Activated CD8-positive, alpha-beta memory T cell treated with anti-CD3 and anti-CD28 coated beads, Interleukin-2, amount 50 U/mL, for 4 hours (primary cell): ENCODE measurements around the gene DUOX2.
"Not testable (repeated sequence)": the region's sequence is repeated elsewhere in the genome, so short reads cannot be mapped to it uniquely, and the experiment has no call there.

ENCODE experiments used
- DNase-seq: peaks from one replicate; pipeline ENCODE4 v3.0.0-alpha.2; 2020

The DUOX2 gene

DNA sequence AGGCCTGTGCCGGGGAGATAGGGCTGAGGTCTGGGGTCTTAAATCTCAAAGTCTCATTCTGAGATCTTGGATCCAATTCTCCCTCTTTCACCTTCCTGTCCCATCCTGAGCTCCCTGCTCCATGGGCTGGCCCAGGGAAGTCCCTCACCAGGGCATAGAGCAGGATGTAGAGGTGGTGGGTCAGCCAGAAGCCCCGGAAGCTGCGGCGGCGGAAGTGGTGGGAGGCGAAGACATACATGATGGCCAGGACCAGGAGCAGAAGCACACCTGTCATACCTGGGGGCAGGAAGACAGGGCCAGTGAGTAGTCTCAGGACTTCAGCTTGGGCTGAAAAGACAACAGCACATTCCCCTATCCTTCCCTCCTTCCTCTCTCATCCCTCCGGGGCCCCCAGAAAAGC lies 16.5 kb downstream of the DUOX2 start:
- no peak for DNase-seq

DNA sequence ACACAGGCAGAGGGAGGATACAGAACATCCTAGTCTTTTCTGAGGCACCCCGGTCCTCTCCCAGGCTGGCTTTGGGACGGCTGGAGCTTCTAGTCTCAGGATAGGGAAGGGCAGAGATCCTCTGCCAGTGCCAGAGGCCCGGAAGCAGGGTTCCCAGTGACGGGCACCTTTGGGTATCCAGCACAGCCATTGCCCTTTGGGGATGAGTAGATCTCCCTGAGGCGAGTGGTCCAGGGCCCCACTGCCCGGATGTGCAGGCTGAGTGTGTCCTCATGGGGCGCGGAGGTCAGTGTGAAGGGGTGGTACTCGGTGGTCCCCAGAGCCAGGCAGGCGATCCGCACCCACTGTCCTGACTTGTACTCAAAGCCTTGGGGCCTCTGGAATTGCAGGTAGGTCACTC lies 18.3 kb downstream of the DUOX2 start:
- DNase-seq: no peak

DNA sequence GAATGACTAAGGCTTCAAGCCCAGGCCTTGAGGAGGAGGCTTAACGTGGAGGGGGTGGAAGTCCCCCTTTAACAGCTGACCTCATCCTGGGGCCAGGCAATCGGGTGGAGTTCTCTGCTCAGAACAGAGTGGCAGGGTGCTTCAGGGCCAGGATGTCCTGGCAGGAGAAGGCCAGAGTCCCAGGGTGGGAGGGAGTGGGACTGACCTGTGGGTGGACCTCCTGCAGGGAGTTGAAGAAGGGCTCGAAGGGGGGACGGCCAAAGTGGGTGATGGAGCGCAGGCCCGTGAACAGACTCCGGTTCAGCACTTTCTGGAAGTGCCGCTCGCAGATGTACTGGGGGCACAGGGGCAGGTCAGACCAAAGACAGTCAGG lies 19.6 kb downstream of the DUOX2 start:
- DNase-seq: no peak

DNA sequence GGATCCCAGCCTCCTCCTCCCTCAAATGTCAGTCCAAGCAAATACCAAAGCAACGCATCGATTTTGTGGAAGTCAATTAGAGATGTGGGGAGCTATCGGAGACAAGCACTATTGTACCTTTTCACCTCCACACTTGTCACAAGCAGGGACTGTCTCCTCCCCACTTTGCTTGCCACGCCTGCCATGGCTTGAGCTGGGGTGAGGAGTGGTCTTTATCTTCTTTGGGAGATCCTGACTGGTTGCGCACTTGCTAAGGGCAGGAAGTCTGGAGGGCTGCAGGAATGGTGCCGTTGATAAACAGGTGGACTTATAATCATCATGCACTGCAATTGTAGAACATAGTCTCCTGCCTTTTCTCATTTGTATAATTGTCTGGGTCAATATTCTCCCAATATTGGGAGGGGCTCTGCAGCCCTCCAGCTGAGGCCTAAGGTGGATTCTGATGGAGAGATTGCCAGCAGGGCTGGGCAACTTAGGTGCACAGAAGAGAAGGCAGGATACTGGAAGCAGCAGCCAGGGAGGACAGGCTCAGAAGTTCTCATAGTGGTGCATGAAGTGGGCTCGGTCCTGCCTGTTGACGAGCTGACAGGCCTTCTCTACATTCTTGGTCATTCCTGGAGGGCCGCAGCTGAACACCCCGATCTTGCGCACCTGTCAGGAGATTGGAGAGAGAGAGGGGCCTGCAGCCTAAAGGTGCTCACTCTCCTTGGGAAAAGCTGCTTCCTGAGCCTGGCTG lies 20.2 kb downstream of the DUOX2 start:
- DNase-seq: no peak

DNA sequence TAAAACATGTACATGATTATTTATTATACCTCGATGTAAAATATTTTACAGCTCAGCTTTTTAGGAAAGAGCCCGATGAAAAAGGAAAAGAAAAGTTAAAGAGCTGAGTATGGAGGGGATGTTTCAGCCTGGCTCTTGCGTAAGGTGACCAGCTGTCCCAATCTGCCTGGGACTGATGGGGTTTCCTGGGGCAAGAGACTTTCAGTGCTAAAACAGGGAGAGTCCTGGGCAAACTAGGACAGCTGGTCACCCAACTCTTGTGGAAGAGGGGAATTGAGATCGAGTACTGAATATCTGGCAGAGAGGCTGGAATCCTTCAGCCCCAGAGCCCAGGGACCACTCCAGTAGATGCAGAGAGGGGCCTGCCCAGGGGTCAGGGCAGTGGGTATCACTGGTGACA lies 21.0 kb downstream of the DUOX2 start:
- no peak for DNase-seq

DNA sequence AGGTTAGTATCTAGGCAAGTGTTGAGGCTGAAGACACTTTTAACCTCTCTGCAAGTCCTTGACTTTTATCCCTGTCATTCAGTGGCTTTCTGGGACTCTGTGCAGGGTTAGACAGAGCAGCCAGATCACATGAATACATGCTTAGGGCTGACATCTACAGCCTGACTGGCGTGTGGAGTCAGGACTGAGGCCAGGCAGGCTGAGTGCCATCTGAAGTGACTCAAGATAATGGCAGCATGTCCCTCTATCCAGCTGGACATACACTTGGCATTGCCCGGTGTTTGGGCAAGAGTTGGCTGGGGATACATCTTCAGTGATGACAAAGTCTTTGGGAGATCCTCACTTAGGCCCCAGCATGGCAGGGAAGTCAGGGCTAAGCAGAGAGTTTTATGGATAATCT lies 22.4 kb downstream of the DUOX2 start:
- no peak for DNase-seq

DNA sequence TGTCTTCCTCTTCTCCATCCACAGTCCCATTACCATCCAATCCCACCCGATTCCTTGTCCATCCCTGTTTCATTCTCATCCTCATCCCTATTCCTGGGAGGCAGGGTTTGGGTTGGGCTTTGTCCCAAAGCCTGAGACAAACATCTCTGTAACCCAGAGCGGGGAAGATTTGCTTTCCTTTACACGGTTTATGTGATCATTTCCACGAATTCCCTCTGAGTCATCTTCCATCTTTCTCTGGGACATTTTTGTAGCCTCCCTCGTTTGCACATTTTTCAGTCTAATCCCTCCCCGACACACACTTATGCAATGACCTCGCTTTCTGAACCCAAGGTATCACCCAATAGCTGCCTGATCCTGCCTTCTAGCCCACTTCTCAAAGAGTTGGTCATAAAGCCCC lies 22.8 kb downstream of the DUOX2 start:
- DNase-seq: no peak

DNA sequence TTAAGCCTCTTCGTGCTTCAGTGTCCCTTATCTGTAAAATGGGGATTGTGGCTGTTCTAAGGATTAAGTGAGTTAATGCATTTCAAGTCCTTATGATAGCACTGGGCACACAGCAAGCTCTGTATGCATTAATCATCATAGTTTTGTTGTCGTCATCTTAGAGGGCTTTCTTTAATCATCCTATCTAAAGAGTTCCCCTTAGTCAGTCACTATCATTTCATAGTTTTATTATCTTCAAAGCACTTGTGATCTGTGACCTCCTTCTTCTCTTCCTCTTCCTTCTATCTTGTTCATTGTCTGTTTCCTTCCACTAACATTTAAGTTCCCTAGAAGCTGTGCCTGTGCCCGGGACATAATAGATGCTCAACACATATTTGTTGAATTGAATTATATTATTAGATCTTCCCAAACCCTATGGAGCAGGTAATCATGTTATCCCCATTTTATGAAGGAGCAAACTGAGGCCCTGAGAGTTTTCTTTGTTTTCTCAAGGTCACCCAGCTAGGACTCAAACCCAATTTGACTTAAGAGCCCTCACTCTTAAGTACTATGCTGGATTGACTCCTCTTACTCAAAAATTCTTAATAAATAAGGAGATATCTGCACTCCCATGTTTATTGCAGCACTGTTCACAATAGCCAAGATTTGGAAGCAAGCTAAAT lies 24.1 kb downstream of the DUOX2 start:
- DNase-seq: no peak

DNA sequence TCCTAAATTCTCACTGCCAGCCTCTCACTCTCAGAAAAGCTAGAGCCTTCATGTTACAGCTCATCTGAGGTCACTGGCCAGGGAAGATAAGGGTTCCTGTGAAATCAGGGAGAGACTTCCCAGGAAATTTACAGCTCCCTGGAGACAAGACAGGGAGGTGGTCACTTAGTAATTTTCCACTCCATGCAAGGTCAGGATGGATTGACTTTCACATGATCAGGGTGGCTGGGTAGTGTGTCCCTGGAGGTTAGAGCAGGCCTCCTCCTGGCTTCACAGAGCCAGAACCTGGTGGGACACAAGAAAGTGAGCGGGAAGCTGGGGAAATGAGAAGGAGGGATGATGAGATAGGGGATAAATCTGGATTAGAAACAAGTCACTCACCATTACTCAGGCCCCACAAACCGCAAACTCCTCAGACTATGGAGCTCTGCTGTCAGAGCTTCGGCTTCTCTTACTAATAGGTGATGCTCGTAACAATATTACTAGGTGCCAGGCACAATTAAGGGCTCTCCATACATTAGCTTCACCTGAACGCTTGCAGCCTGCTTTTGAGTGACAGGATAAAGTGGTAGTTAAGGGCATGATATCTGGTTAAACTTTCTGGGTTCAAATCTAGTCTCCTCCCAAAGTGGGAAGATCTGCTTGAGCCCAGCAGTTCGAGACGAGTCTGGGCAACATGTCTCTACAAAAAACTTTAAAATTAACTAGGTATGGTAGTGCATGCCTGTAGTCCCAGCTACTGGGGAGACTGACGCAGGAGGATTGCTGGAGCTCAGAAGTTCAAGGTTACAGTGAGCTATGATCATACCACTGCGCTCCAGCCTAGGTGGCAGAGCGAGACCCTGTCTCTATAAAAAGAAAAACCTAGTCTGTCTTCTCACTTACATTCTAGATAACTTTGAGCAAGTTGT lies 24.9 kb downstream of the DUOX2 start:
- DNase-seq: no peak

DNA sequence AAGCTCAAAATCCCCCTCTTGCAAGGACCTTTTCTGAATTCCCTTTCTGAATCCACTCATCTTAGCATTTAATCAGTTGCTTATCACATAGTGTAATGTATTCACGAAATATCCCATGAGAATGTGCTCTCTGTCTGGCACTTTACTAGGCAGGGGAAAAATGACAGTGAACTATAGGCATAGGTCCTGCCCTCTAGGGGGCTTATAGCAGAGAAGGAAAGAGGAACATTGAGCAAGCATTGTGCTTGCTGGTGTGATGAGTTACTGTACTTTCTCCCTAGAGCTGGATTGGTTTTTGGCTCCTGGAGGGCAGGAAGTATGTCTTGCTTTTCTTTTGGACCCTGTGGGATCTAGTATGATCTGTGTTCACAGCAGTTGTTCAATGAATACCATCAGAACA lies 26.5 kb downstream of the DUOX2 start:
- DNase-seq: no peak

DNA sequence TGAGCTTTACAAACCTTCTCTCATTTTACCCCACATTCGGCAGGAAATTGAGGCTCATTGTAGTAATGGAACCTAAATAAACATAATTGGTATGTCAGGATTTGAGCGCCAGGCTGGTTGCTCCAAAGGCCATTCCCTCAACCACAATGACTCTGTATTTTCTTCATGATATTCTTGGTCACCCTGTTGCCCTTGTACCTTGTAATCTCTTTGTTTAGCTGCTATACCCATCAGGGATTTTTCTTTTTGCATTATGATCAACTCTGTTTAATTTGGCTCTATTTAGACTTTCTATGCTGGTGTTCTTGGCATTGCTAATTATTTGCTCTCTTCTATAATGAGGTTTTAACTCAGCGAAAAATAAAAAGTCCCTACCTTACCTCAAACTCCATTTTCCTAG lies 29.8 kb downstream of the DUOX2 start:
- no peak for DNase-seq

DNA sequence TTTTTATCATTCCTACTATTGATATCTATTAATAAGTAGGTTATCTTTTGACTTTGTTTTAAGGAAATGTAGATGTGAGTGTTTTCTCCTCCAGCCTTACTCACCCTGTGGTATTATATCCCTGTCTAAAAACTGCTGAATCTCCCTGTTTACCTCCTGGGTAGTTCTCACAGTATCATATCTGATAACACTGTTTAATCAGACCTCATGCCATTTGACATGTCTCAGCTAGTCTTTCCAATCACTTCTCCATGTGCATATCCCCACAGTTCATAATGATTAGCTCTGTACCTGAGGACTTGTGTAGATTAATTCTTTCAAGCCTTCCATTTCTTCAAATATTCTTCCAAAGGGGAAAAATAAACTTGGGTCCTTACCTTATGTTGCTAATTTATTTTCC lies 30.7 kb downstream of the DUOX2 start:
- DNase-seq: no peak

DNA sequence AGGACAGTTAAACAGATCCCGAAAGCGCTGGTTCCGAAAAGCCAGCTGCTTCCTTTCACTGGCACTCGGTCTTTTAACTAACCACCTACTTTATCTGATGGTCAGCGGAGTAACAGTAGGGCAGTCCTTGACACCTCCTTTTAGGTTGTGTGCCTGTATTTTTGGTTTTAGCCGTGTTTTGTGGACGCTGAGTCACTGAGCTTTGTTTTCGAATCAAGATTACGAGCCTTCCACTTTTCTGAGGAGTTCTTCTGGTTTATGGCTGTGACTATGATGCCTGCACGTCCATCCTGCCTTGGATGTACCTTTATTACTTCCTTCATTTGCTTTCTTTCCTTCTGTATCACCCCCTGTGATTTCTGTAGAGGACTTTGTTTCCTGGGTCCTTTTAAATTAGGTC lies 31.6 kb downstream of the DUOX2 start:
- not testable (repeated sequence) for DNase-seq

DNA sequence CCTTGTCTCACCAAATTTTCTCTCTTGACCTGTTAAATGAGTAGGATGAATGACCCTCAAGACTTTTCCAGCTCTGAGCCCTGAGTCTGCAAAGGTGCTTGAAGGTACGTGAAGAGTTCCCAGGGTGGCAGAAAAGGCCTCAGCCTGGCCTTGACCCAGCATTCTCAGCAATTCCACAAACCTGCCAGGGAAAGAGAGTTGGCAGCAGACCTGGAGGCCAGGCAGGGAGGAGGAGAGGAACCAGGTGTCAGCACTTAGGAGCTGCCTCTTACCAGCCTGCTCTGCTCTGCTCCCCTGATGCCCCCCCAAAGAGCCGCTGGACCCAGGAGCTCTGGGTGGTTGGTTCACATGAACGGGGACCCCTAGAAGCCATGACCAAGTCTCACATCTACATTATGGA lies 33.4 kb downstream of the DUOX2 start:
- DNase-seq: not testable (repeated sequence)

DNA sequence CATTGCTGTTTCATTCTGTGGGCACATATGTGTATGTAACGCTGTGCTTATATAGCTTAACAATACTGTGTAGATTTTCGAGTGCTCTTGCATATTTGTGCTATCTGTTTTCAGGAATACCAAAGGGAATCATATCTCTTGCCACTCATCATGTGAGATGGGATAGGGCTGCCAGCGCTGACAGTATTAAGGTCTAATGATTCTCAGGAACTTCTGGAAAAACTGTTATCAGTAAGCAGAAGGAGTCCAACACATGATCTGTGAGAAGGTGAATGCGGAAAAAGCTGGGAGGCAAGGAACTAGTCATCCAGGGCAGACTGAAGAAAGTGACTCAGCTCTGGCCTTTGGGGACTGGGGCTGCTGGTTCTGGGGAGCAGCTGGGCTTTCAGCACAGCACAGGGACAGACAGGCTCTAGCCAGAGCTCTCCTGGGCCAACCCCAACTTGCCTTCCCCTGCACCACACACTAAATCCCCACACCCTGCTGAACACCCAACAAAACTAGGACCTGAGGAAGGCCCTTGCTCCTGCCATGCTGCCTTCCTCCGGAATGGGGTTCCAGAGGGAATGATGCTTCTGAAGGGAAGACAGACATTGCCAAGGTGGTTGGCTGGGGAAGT lies 34.2 kb downstream of the DUOX2 start:
- not testable (repeated sequence) for DNase-seq

DNA sequence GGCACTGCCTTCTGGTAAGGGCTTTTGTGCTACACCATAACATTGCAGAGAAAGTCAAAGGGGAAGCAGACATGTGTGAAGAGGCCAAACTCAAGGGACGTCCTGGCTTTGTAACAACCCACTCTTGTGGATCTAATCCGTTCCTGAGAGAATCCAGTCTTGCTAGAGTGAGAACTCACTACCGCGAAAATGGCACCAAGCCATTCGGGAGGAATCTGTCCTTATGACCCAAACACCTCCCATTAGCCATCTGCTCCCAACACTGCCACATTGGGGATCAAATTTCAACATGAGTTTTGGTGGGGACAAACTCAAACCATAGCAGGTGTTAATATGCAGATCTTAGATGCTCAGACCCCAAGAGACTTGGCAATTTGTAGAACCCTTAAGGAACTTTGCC lies 34.8 kb downstream of the DUOX2 start:
- not testable (repeated sequence) for DNase-seq

DNA sequence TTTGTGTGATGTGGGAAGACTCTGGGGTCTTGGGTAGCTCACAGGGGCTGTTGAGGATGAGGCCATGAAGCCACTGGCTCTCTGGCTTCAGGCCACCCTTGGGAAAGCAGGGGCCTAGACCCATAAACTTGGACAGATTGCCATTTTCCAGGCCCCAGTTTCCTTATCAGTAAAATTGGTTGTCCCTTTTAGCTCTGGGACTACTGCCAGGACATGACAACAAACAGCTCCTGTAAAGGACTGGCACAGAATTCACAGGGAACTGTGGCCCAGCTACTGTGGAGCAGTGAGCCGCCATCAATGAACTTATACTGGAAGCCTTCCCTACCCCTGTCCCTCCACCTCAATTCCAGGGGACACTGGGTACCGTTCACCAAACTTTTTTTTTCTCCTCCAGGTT lies 36.6 kb downstream of the DUOX2 start:
- not testable (repeated sequence) for DNase-seq

DNA sequence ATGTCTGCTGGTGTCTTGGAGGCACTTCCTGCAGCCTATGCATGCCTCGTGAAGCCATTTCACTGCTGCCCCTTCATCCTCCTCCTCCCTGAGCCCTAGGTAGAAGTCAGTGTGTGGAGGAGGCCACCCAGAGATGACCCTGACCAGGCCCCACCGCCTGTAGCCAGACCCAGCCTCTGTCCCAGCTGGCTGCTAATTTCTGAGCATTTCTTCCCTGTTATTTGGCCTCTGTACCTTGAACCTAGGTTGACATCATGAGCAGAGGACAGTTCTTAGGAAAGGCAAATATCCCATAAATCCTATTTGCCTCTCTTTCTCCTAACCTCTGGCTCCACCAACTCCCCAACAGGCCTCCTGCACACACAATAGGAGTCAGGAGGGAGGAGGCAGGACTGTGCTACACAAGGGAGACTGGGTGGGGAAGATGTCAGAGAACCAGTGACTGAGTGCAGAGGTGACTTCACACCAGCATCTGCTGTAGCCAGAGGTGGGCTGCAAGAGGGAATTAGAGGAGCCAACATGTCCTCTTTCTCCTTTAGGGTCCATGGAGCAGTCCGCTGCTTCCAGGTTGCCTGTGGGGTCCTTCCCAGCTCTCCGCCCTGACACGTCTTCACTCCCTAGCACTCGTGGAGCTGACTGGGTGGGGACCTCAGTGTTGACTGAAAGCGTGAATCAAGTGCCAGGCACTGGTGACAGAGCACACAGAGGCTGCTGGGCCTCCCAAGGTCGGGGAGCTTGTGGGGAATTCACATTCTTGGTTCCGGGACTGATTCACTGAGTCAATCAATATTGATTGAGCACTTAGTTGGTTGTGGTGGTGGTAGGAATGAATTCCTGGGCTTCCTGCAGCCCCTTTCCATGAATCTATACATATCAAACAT lies 38.3 kb downstream of the DUOX2 start:
- DNase-seq: not testable (repeated sequence)

DNA sequence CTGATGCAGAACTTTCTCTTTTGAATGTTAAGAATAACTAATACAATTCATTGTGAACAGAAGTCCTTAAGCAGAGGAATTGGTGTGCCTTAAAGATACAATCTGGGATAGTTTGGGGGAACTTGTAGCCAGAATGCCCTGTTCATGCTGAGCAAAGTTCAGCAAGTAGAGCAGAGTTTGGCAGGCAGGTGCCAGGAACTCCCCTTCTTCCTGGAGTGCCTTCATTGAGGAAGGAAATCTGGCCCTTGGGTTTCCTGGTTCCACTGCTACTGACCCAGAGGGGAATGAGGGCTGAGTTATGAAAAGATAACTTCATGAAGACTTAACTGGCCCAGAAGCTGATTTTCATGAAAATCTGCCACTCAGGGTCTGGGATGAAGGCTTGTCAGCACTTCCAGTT lies 40.4 kb downstream of the DUOX2 start:
- not testable (repeated sequence) for DNase-seq

DNA sequence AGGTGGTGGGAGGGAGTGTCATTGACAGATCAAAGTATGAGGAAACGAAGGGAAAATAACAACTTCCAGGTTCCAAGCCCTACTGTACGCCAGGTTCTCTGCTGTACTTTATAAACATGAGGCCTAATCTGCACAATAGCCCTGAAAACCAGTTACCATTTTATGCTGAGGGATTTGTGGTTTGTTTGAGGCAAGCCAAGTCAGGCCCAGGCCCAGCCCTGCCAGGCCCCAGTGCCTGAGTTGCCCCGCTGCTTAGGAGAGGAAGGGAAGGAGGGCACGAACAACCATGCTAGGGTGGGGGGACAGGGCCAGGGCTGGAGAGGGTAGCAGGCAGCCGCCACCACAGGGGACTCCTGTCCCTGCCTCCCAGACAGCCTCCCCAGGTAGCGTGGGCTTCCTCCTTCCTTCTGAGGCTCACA lies 44.0 kb downstream of the DUOX2 start:
- DNase-seq: not testable (repeated sequence)

DNA sequence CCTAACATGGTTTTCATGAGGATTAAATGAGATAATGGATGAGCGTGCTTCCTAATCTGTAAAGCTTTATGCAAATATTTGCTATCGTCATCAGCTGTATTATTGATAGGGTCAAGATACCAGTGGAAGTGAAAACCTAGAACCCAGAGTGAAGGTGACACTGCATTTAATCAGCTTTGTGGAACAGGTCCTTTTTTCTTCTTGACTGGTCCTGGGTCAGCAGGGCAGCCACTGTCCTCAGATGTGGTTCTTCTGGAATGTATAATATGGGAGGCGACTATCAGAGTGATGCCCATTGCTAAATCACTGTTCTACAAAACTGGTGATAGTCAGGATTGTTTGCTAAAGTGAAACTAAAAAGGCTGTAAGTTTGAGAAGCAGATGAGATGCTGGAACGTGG lies 49.6 kb downstream of the DUOX2 start:
- no peak for DNase-seq

DNA sequence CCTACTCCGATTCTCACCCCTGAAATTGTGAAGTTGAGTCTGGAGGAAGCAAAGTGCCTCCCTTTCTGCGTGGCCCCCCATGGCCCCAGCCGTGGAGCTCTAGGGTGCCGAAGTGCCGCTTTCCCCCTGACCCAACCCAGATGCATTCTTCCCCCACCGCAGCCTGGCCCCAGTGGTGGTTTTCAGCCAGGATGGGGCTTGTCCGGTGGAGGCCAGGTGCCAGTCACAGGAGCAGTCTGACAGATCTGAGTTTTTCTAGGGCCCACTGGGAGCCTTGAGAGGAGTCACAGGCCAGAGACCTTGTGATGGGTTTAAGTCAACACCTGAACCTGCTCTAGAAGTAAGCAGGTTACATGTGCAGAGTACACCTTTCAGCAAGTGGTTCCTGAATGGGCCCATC lies 51.7 kb downstream of the DUOX2 start:
- not testable (repeated sequence) for DNase-seq
